Rectal smooth muscle tissue (tissue), 1 donor: Measurements from ENCODE around the gene GDF2.

Experiments
- H3K27ac ChIP-seq: one replicate; pipeline ENCODE4 v1.7.0; 2013; ENCODE audit warnings: low read depth, low read length, inconsistent platforms
- H3K27me3 ChIP-seq: one replicate; pipeline ENCODE4 v1.7.0; 2013; ENCODE audit warnings: low read length; ENCODE audit not compliant: control insufficient read depth, insufficient read depth
- H3K36me3 ChIP-seq: one replicate; pipeline ENCODE4 v1.7.0; 2013; ENCODE audit warnings: low read length; ENCODE audit not compliant: control insufficient read depth, insufficient read depth
- H3K4me1 ChIP-seq: one replicate; pipeline ENCODE4 v1.7.0; 2013; ENCODE audit warnings: low read length; ENCODE audit not compliant: control insufficient read depth, insufficient read depth
- H3K4me3 ChIP-seq: one replicate; pipeline ENCODE4 v1.7.0; 2013; ENCODE audit warnings: low read length
- H3K9ac ChIP-seq: one replicate; pipeline ENCODE4 v1.7.0; 2013; ENCODE audit warnings: low read length

The GDF2 gene

DNA sequence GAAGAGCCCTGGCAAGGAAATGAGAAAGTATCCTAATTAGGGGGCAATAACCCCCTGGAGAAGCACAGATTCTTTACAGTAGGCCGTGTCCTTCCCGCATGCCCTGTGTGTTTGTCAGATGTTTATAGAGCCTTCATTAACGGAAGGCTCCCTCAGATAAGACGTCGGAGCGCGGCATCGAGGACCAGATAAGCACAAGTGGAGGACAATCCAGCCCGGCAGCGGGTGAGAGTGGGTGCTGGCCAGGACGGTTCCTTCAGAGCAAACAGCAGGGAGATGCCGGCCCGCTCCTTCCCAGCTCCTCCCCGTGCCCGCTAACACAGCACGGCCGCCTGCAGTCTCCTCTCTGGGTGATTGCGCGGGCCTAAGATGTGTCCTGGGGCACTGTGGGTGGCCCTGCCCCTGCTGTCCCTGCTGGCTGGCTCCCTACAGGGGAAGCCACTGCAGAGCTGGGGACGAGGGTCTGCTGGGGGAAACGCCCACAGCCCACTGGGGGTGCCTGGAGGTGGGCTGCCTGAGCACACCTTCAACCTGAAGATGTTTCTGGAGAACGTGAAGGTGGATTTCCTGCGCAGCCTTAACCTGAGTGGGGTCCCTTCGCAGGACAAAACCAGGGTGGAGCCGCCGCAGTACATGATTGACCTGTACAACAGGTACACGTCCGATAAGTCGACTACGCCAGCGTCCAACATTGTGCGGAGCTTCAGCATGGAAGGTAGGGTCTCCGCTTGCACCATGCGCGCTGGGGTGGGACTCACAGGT, at the start of gene GDF2:
TSS of gene GDF2 (plus strand) at position 155 of the 762 bp plus-strand sequence. CDS start at position 370, 215 bp downstream.
- H3K27me3 ChIP-seq: no peaks in the 10 kb centered on the region
- no peaks in the 10 kb centered on the region for H3K36me3 ChIP-seq
- H3K9ac ChIP-seq: no peak within 1 kb of the TSS
- no peak within 1 kb of the TSS for H3K27ac ChIP-seq
- no peaks in the 10 kb centered on the region for H3K4me1 ChIP-seq
- H3K4me3 ChIP-seq: no peak within 1 kb of the TSS

DNA sequence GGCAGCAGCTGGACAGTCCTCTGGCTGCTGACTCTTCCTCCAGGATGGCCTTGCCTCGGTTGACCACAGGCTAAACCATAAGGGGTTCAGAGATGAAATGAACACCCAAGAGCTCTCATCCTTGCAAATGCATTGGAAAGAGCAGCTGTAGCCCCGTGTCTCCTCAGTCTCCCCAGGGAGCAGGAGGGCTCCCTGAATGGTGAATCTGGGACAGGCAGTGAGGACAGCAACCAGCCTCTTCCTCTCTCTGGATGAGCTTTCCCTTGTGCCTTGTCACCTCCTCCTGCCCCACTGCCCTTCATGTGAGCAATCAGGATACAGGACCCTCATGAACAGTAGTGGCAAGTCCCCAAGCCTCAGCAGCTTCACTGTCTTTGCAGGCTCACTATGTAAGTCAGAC, 46.2 kb upstream of the GDF2 start:
- Histone ChIP-seq H3K4me1 (no peaks in the 10 kb centered on the region), H3K27ac (no peak overlapping the region), H3K9ac (no peak overlapping the region), H3K4me3 (no peak overlapping the region), H3K27me3 (no peaks in the 10 kb centered on the region), H3K36me3 (no peaks in the 10 kb centered on the region)

DNA sequence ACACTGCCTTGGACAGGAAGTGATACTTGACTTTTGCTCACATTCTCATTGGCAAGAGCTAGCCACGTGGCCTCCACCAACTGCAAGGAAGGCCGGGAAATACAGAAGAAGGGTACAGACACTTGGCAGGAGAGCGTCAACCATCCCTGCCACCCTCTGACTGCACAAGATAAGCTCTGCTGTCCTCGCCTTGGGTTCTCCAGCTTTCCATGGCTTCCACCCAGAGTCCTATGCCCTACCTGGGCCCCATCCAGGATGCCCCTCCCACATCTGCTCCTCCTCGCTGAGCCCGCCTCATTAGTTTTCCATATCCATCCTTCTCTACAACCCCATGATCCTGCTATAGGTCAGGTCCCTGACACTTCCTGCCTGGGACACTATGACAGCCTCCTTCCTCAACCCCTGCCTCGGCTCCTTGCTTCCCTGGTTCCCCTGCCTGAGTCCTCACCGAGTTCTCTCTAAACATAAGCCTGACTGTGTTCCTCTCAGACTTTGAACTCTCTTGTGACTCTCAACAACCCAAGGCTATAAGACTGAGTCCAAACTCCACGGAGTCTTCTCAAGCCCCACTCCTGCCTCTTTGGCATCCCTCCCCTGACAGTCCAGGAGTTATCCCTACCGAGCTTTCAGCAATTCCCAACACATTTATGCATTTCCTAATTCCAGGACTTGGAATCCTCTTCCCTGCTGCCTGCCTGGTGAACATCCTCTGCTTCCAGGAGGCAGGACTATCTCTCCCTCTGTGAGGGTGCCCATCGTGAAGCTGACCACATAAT, 45.5 kb upstream of the GDF2 start:
- no peaks in the 10 kb centered on the region for H3K27me3 ChIP-seq
- H3K4me1 ChIP-seq: no peaks in the 10 kb centered on the region
- H3K4me3 ChIP-seq: no peak overlapping the region
- H3K27ac ChIP-seq: no peak overlapping the region
- no peaks in the 10 kb centered on the region for H3K36me3 ChIP-seq
- no peak overlapping the region for H3K9ac ChIP-seq

DNA sequence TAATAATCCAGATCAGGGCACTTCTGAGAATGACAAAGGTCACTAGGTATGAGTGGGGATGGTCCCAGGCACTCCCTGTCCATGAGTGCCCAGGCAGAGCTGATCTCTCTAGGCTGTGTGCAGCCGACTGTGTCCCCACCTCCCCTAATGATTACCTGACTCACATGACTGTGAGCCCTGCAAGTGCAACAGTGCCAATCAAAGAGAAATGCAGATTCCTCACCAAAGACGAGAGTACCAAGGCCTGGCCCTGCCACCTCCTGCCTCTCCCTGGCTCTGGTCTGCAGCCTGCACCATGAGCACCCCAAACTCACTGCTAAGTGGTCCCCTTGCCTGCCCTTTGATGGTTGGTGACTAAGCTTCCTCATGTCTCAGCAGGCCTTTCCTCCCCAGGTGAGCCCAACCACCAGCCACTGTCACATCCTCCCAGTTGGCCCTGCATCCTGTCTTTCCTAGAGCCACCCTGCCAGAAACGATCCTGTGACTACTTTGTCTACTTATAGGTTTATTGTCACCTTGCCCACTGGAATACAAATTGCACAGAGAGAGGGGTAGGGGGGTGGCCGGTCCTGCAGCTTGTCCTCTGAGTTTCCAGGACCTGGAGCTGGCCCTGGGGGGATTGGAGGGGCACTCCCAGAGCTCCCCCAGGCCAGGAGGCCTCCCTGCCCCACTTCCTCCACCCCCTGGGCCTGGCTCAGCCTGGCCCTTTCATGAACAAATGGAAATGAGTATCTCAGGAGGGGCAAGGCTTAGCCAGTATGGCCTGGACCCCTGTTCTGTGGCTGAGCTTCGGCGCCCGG, 44.7 kb upstream of the GDF2 start:
- Histone ChIP-seq H3K9ac (no peak overlapping the region), H3K36me3 (no peaks in the 10 kb centered on the region), H3K4me1 (no peaks in the 10 kb centered on the region), H3K27ac (no peak overlapping the region), H3K27me3 (no peaks in the 10 kb centered on the region), H3K4me3 (no peak overlapping the region)

DNA sequence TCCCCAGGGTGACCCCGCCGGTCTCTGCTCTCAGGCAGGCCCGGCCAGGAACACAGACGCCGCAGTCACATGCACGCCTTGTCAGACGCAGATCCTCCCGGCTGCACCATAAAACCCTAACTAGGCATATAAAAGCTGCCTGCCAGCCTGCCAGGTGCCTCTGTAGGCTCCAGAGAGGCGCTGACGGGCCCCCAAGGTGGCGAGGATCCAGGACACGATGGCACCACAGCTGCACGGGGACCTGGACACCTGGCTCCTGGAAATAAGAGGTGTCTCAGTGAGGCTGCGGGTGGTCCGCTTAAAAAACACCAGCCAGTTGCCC, 44.1 kb upstream of the GDF2 start:
- Histone ChIP-seq H3K4me1 (no peaks in the 10 kb centered on the region), H3K9ac (no peak overlapping the region), H3K36me3 (no peaks in the 10 kb centered on the region), H3K27me3 (no peaks in the 10 kb centered on the region), H3K27ac (no peak overlapping the region), H3K4me3 (no peak overlapping the region)

DNA sequence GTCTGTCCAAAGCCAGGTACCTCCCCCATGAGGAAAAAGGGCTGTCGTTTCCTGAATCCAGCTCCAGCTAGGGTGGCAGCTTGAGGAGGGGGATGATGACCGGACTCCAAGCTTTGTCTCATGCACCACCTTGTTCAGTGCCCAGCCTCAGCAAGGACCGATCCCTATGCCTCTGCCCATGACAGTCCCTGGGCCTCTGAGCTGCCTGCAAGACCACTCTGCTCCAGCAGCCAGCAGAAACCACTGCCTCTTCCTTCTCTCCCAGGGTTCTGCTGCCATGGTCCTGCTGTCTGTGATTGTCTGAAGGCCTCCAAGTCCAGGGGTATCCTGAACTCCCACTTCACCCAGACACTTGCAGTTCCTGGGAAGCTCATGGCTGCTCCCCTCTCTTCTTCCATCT, 43.5 kb upstream of the GDF2 start:
- no peaks in the 10 kb centered on the region for H3K36me3 ChIP-seq
- H3K4me3 ChIP-seq: no peak overlapping the region
- no peak overlapping the region for H3K27ac ChIP-seq
- H3K27me3 ChIP-seq: no peaks in the 10 kb centered on the region
- H3K9ac ChIP-seq: no peak overlapping the region
- H3K4me1 ChIP-seq: no peaks in the 10 kb centered on the region

DNA sequence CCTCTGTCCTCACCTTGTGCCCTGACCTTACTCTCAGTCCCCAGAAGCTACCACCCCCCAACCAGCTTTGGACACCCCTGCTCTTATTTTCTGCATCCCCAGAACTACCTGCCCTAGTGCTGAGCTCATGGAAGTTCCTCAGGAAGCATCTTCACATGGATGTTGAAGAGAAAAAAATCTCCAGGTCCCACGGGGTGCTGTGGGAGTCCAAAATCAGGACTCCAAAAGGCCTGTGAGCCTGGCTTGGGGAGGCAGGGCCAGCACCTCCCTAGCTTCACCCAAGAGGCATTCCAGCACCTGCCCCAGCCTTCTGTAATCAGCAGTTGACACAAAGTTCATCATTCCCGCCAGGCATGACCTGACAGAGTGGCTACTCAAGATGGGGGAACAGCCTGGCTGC, 43.0 kb upstream of the GDF2 start:
- Histone ChIP-seq H3K27ac (no peak overlapping the region), H3K4me1 (no peaks in the 10 kb centered on the region), H3K36me3 (no peaks in the 10 kb centered on the region), H3K4me3 (no peak overlapping the region), H3K9ac (no peak overlapping the region), H3K27me3 (no peaks in the 10 kb centered on the region)

DNA sequence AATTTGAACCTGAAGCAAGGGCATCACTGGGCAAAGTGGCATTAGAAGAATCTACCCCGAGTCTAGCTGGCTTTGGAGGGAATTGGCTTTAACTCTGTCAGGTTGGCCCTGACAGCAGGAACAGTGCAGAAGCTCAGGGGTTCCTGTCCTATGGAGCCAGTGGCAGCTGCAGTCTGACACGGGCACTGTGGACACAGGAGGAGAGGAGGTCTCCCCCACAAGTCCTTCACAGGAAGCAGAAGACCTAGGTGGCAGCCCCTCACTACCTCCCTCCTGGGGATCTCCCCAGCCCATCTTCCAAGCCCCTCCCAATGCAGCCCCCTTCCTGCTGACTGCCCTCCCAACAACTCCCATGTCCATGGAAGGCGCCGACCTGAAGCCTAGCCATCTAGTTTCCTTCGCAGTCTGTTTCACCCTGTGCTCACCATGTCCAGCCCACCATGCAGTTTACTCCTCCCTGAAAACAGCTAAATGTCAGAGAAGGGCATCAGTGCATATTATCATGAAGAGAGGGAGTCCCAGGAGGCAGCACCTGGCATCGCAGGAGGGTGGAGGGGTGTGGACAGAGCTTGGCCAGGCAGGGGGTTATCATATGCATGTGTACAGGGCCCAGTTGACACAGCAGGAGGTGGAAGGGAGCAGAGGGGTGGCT, 40.1 kb upstream of the GDF2 start:
- H3K36me3 ChIP-seq: no peaks in the 10 kb centered on the region
- no peak overlapping the region for H3K4me3 ChIP-seq
- H3K4me1 ChIP-seq: no peaks in the 10 kb centered on the region
- H3K9ac ChIP-seq: no peak overlapping the region
- no peaks in the 10 kb centered on the region for H3K27me3 ChIP-seq
- no peak overlapping the region for H3K27ac ChIP-seq

DNA sequence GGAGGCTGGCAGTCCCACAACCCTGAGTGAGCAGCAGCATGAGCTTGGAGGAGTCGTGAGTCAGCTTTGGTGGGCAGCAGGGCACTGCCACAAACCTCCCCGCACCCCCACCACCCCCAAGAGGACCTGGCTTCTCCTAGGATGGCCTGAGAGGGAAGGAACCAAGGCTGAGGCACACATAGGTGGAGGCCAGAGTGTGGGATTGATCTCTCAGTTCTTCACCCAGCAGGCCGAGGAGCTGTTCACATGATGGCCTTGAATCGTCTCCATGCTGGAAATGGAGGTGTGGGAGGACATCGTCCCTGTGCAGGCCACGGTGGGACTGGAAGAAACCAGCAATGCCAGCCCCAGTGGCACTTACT, 39.6 kb upstream of the GDF2 start:
- Histone ChIP-seq H3K9ac (no peak overlapping the region), H3K27ac (no peak overlapping the region), H3K27me3 (no peaks in the 10 kb centered on the region), H3K4me1 (no peaks in the 10 kb centered on the region), H3K4me3 (no peak overlapping the region), H3K36me3 (no peaks in the 10 kb centered on the region)

DNA sequence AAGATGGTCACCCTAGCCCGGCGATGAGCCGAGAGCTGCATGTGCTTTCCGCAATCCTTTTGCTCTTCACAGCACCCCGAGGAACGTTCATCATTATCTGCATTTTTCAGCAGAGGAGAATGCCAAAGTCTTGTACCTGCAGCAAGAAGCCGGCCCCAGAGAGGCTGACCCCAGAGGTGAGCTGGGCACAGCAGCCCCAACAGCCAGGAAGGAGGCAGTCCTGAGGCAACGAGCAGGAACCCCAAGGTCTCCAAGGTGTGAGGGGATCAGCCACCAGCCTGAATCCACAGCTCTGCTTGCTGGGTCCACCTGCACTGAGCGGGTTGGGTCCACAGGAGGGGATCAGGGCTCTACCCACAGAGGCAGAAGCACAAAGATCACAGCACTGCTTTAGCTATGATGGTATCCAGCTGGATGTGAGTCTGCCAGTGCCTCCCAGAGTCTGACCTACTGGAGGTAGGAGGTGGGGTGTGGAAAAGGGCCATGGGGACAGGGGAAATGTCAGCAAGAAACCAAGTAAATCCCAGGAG, 39.1 kb upstream of the GDF2 start:
- Histone ChIP-seq H3K27me3 (no peaks in the 10 kb centered on the region), H3K4me1 (no peaks in the 10 kb centered on the region), H3K36me3 (no peaks in the 10 kb centered on the region), H3K4me3 (no peak overlapping the region), H3K27ac (no peak overlapping the region), H3K9ac (no peak overlapping the region)

DNA sequence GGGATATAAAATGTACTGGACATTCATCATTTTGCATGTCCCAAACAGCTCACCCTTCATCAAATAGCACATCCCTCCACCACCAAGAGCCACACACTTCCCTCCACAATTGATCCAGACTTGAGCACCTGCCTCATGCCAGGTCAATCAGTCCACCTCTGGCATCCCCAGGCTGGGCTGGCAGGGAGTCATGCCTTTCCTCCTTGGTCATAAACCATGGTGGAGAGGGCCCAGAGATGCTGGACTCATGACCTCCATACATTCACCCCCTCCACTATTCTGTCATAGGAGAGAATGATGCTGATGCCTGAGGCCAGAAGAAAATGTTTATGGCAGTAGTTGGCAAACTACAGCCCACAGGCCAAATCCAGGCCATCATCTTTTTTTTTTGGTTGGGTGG, 38.4 kb upstream of the GDF2 start:
- Histone ChIP-seq H3K4me1 (no peaks in the 10 kb centered on the region), H3K9ac (no peak overlapping the region), H3K4me3 (no peak overlapping the region), H3K27me3 (no peaks in the 10 kb centered on the region), H3K27ac (no peak overlapping the region), H3K36me3 (no peaks in the 10 kb centered on the region)
